ENCODE results near the gene CKAP2L.
A peak's percentile ranks its signal among the peaks of the same experiment; 100 is the strongest.

The CKAP2L gene

DNA sequence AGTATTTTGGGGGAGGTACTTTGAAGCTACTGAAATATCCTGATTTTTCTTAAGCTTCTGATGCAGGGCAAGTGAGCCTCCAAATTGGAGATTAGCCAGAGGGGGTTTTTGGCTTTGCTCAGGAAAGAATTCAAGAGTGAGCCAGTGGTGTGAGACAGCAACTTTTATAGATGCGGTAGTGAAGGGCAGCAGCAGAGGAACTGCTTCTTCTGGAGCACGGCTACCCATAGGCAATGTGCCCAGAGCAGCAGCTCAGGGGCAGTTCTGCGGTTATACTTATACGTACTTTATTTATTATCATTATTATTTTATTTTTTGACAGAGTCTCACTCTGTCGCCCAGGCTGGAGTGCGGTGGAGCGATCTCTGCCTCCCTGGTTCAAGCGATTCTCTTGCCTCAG lies 63.4 kb downstream of the CKAP2L start:
- H3K4me1 ChIP-seq (ENCODE audit: insufficient read depth, poor library complexity, severe bottlenecking), result peaks cover 2% of the 10 kb centered on the region
- no peak overlapping the region for H3K4me3 ChIP-seq (ENCODE audit: severe bottlenecking)
- no peaks in the 10 kb centered on the region for H3K9me3 ChIP-seq (ENCODE audit: severe bottlenecking)
- no peak for ATAC-seq (ENCODE audit: low read depth)
- H3K36me3 ChIP-seq (ENCODE audit: low read depth), result no peaks in the 10 kb centered on the region
- H3K27ac ChIP-seq (ENCODE audit: poor library complexity, severe bottlenecking), result no peak overlapping the region
- H3K27me3 ChIP-seq (ENCODE audit: insufficient read depth, poor library complexity, severe bottlenecking), result no peaks in the 10 kb centered on the region
- no peak for DNase-seq (ENCODE audit: low spot score)
- TF ChIP-seq, protein P1, sequence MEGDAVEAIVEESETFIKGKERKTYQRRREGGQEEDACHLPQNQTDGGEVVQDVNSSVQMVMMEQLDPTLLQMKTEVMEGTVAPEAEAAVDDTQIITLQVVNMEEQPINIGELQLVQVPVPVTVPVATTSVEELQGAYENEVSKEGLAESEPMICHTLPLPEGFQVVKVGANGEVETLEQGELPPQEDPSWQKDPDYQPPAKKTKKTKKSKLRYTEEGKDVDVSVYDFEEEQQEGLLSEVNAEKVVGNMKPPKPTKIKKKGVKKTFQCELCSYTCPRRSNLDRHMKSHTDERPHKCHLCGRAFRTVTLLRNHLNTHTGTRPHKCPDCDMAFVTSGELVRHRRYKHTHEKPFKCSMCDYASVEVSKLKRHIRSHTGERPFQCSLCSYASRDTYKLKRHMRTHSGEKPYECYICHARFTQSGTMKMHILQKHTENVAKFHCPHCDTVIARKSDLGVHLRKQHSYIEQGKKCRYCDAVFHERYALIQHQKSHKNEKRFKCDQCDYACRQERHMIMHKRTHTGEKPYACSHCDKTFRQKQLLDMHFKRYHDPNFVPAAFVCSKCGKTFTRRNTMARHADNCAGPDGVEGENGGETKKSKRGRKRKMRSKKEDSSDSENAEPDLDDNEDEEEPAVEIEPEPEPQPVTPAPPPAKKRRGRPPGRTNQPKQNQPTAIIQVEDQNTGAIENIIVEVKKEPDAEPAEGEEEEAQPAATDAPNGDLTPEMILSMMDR (IDR thresholded peaks at IDR 0.05; ENCODE audit: poor library complexity, severe bottlenecking), result no peak

DNA sequence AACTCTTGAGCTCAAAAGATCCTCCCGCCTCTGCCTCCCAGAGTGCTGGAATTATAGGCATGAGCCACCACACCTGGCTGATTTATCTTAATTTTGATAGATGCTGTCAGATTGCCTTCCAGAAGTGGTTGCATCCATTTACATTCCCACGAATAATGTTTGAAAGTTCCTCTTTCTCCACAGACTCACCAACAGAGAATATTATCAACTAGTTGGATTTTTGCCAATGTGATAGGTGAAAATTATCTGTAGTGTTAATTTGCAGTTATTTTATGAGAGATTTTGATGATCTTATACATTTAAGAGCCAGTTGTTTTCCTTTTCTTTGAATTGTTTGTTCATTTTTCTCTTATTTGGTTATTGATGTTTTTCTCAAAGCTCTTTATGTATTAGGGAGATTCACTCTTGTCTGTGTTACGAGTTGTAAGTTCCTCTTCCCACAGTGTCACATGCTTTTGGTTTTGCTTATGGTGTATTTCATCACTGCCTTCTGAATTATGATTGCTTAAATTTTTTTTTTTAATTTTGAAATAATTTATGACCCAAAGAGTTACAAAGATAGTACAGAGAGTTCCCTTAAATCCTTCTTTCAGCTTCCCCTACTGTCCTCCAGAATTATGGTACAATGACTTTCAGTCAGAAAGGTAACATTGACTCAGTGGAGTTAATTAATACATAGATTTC lies 64.3 kb downstream of the CKAP2L start:
- TF ChIP-seq, protein P1 (IDR thresholded peaks at IDR 0.05; ENCODE audit: poor library complexity, severe bottlenecking), result no peak
- no peak overlapping the region for H3K27ac ChIP-seq (ENCODE audit: poor library complexity, severe bottlenecking)

DNA sequence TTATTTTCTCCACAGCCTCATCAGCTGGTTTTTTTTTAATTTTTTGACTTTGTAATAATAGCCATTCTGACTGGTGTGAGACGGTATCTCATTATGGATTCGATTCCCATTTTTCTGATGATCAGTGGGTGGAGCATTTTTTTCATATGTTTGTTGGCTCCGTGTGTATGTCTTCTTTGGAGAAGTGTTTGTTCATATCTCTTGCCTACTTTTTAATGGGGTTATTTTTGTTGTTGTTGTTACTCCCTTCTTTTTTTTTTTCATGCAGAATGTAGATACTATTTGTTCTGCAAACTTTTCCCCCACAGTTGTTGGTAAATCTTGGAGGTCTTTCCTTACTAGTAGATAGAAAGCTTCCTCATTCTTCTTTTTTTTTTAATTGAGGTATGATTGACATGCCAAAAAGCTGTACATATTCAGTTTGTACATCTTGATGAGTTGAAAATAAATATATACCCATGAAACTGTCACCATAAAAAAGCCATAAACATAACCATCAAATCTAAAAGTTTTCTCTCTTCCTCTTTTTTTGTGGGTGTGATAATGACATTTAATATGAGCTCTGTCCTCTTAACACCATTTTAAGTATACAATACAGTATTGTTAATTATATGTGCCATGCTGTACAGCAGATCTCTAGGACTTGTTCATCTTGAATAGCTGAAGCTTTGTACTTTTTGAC lies 65.4 kb downstream of the CKAP2L start:
- no peaks in the 10 kb centered on the region for H3K9me3 ChIP-seq (ENCODE audit: severe bottlenecking)
- H3K27ac ChIP-seq (ENCODE audit: poor library complexity, severe bottlenecking), result no peak overlapping the region
- TF ChIP-seq, protein P1 (IDR thresholded peaks at IDR 0.05; ENCODE audit: poor library complexity, severe bottlenecking), result no peak
- H3K27me3 ChIP-seq (ENCODE audit: insufficient read depth, poor library complexity, severe bottlenecking), result no peaks in the 10 kb centered on the region
- ATAC-seq (ENCODE audit: low read depth), result no peak
- no peaks in the 10 kb centered on the region for H3K4me1 ChIP-seq (ENCODE audit: insufficient read depth, poor library complexity, severe bottlenecking)
- no peak for DNase-seq (ENCODE audit: low spot score)
- H3K36me3 ChIP-seq (ENCODE audit: low read depth), result no peaks in the 10 kb centered on the region
- no peak overlapping the region for H3K4me3 ChIP-seq (ENCODE audit: severe bottlenecking)

More for the DNA sequence above, 64.3 kb downstream of the CKAP2L start:
- H3K4me3 ChIP-seq (ENCODE audit: severe bottlenecking), result no peak overlapping the region
- DNase-seq (ENCODE audit: low spot score), result no peak
- H3K9me3 ChIP-seq (ENCODE audit: severe bottlenecking), result no peaks in the 10 kb centered on the region
- H3K27me3 ChIP-seq (ENCODE audit: insufficient read depth, poor library complexity, severe bottlenecking), result no peaks in the 10 kb centered on the region
- no peaks in the 10 kb centered on the region for H3K4me1 ChIP-seq (ENCODE audit: insufficient read depth, poor library complexity, severe bottlenecking)
- no peak for ATAC-seq (ENCODE audit: low read depth)
- H3K36me3 ChIP-seq (ENCODE audit: low read depth), result no peaks in the 10 kb centered on the region

DNA sequence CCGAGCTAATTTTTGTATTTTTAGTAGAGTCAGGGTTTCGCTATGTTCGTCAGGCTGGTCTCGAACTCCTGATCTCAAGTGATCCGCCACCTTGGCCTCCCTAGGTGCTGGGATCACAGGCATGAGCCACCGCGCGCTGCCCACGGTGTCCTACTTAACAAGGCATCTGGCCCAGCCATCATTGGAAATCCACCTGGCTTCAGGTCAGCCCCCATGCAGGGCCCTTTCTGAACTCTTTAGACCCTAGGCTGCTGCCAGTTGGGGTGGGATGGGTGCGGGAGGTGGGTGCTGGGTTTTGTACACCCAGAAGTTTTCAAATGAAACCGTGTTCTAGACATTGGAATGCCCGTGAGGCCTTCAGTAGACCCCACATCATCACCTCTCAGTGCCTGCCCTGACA lies 70.2 kb downstream of the CKAP2L start:
- Histone ChIP-seq H3K36me3 (ENCODE audit: low read depth) (no peaks in the 10 kb centered on the region), H3K9me3 (ENCODE audit: severe bottlenecking) (no peaks in the 10 kb centered on the region), H3K27ac (ENCODE audit: poor library complexity, severe bottlenecking) (no peak overlapping the region), H3K4me1 (ENCODE audit: insufficient read depth, poor library complexity, severe bottlenecking) (peaks cover 26% of the 10 kb centered on the region), H3K4me3 (ENCODE audit: severe bottlenecking) (no peak overlapping the region), H3K27me3 (ENCODE audit: insufficient read depth, poor library complexity, severe bottlenecking) (no peaks in the 10 kb centered on the region)
- TF ChIP-seq, protein P1 (IDR thresholded peaks at IDR 0.05; ENCODE audit: poor library complexity, severe bottlenecking), result no peak
- DNase-seq (ENCODE audit: low spot score) (no peak), ATAC-seq (ENCODE audit: low read depth) (no peak)

DNA sequence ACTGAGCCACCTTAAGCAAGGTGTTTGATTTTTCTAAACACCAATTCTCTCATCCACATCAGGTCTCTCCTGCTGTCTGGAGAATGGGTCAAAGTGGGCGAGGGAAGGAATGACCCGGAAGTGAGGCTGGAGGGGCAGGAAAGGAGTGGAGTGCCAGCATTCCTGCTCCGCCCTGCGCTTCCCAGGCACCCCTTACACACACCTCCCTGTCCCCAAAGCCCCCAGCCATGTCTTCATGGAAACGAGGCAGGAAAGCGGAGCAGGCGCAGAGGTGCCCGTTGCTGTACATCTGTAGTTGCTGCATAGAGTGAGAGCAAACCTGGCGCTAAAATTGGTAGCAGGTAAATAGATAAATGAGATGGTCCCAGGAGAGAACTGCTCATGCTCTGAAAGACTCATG lies 70.8 kb downstream of the CKAP2L start:
- TF ChIP-seq, protein P1 (IDR thresholded peaks at IDR 0.05; ENCODE audit: poor library complexity, severe bottlenecking), result no peak
- peaks cover 26% of the 10 kb centered on the region for H3K4me1 ChIP-seq (ENCODE audit: insufficient read depth, poor library complexity, severe bottlenecking)
- no peak for DNase-seq (ENCODE audit: low spot score)
- no peaks in the 10 kb centered on the region for H3K36me3 ChIP-seq (ENCODE audit: low read depth)
- H3K27ac ChIP-seq (ENCODE audit: poor library complexity, severe bottlenecking), result peak overlapping the region; percentile 75
- no peaks in the 10 kb centered on the region for H3K27me3 ChIP-seq (ENCODE audit: insufficient read depth, poor library complexity, severe bottlenecking)
- ATAC-seq (ENCODE audit: low read depth), result no peak
- H3K9me3 ChIP-seq (ENCODE audit: severe bottlenecking), result no peaks in the 10 kb centered on the region
- H3K4me3 ChIP-seq (ENCODE audit: severe bottlenecking), result no peak overlapping the region
